ENCODE results near the gene WRNIP1. TPM values are rescaled to one million over a fixed set of nuclear protein-coding genes. Genes with fewer than 3 reads are reported as not detected.

WRNIP1 gene
- polyA plus RNA-seq, 2 donors = 50.0 to 71.2 TPM

DNA sequence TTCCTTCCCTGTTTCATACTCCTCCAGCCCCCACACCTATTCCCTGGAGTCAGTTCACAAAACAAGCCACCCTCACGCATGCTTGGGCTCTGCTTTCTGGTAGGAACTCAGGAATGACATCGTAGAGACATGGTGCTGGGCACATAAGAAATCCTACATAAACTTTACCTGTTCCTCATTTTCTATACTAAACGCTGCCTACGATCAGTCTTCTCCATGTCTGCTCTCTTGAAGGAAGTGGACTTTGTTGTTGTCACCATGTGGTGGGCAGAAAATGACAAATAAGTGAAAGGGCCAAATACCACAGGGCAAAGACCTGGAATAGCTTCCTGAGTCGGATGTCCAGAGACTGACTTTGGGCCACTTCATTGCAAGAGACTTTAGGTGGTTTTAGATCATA is 24.6 kb upstream of the WRNIP1 start:
- H3K36me3 ChIP-seq (ENCODE audit: control insufficient read depth in 2 of 2, insufficient read depth in 2 of 2, low read length in 1 of 2) = no peaks in the 10 kb centered on the region
- no peaks in the 10 kb centered on the region for H3K9me3 ChIP-seq (ENCODE audit: control insufficient read depth in 2 of 2, insufficient read depth in 1 of 2, low read depth in 1 of 2, low read length in 1 of 2)
- no peaks in the 10 kb centered on the region for H3K4me1 ChIP-seq (ENCODE audit: control insufficient read depth in 2 of 2, insufficient read depth in 2 of 2, low read length in 1 of 2)
- H3K27me3 ChIP-seq (ENCODE audit: control insufficient read depth in 1 of 2, insufficient read depth in 2 of 2, low read length in 2 of 2) = no peaks in the 10 kb centered on the region
- no peak overlapping the region for H3K4me3 ChIP-seq (ENCODE audit: low read depth in 1 of 2, low read length in 2 of 2)
- 89 to 93% methylated on average over 5 of the region's 5 CpGs for WGBS, 2 donors
- H3K27ac ChIP-seq (ENCODE audit: low read depth in 2 of 2, low read length in 1 of 2) = no peak overlapping the region

DNA sequence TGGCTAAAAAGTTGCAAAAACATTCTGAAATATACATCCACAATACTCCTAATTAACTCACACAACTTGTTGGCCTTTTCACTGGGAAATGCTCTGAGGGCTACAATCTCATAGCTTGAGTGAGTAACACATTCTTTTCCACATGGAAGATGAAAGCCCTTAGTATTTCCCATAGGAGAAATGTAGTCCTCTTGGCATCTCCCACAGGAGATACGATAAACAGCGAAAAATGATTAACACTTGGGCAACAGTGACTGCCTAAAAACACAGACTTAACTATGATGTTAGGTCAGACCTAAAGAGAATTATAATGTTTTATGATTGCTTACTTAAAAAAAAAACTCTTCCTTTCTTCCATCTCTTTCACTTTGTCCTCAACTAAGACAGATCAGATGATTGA is 23.4 kb upstream of the WRNIP1 start:
- 92 to 94% methylated on average over 2 of the region's 2 CpGs for WGBS, 2 donors
- H3K9me3 ChIP-seq (ENCODE audit: control insufficient read depth in 2 of 2, insufficient read depth in 1 of 2, low read depth in 1 of 2, low read length in 1 of 2) = no peaks in the 10 kb centered on the region
- no peaks in the 10 kb centered on the region for H3K36me3 ChIP-seq (ENCODE audit: control insufficient read depth in 2 of 2, insufficient read depth in 2 of 2, low read length in 1 of 2)
- H3K27ac ChIP-seq (ENCODE audit: low read depth in 2 of 2, low read length in 1 of 2) = no peak overlapping the region
- no peaks in the 10 kb centered on the region for H3K27me3 ChIP-seq (ENCODE audit: control insufficient read depth in 1 of 2, insufficient read depth in 2 of 2, low read length in 2 of 2)
- H3K4me1 ChIP-seq (ENCODE audit: control insufficient read depth in 2 of 2, insufficient read depth in 2 of 2, low read length in 1 of 2) = no peaks in the 10 kb centered on the region
- no peak overlapping the region for H3K4me3 ChIP-seq (ENCODE audit: low read depth in 1 of 2, low read length in 2 of 2)

DNA sequence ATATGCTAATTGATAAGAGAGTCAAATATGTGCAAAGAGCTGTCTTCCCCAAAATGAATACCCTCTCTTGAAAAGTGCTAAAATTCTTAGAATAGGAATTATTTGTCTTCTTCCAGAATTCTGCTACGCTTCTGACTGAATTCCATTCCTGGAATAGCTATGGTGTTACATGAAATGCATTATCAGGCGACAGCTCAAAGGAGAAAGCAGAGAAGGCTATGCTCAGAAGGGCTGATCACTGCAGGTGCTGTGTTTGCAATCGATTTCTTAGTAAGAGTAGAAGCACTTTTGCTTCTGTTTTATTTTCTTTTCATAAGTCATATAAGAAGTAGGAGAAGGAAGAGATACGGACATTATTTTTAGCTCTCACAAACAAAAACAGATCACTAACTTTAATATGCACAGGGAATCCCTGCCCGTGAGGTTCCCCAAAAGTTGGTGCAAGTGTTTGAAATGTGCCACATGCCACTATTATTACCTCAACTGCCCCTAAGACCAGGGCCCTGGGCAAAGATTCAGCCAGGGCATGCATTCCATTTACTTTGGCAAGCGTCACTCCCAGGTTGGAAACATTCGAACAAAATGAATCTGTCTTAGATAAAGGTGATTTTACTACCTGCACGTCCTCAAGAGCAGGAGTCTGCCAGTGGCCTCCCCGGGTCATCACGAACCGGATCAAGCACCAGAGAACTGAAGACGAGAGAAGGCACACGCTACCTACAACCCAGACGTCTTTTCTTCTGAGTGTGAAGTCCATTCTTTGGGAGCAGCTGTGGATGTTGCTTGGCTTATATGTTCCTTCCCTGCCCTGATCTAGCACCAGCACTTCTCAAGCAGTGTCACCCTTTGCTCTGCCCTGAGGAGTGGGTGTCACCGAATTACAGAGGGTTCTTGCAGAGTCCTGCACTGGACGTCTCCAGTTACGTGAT is 21.6 kb upstream of the WRNIP1 start:
- H3K27ac ChIP-seq (ENCODE audit: low read depth in 2 of 2, low read length in 1 of 2) = no peak overlapping the region
- H3K27me3 ChIP-seq (ENCODE audit: control insufficient read depth in 1 of 2, insufficient read depth in 2 of 2, low read length in 2 of 2) = no peaks in the 10 kb centered on the region
- 70 to 82% methylated on average over 17 of the region's 17 CpGs for WGBS, 2 donors
- H3K9me3 ChIP-seq (ENCODE audit: control insufficient read depth in 2 of 2, insufficient read depth in 1 of 2, low read depth in 1 of 2, low read length in 1 of 2) = no peaks in the 10 kb centered on the region
- no peaks in the 10 kb centered on the region for H3K4me1 ChIP-seq (ENCODE audit: control insufficient read depth in 2 of 2, insufficient read depth in 2 of 2, low read length in 1 of 2)
- H3K36me3 ChIP-seq (ENCODE audit: control insufficient read depth in 2 of 2, insufficient read depth in 2 of 2, low read length in 1 of 2) = no peaks in the 10 kb centered on the region
- no peak overlapping the region for H3K4me3 ChIP-seq (ENCODE audit: low read depth in 1 of 2, low read length in 2 of 2)

DNA sequence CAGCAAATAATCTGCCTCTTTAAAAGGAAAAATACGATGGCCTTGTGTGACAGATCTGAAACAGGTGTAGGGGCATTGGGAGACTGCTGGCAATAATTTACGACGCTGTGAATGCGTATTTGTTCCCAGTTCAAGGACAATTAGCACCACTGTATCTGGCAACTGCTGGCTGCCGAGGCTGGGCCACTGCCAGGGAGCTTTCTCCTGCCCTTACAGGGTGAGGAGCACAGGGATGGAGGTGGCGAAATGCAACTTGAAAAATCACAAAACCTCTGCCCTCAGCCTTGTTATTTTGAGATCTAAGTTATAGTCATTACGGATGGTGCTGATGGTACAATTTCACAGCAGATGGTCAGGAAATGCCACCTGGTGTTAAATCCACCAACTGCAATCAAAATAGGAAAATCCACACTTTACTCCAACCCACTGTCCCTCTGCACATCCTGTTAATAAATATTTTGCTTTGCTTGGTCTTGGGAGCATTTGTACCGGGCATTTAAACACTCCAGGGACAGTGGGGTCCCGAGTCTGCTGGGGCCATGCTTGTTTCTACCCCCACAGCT is 20.9 kb upstream of the WRNIP1 start:
- Histone ChIP-seq H3K36me3 (ENCODE audit: control insufficient read depth in 2 of 2, insufficient read depth in 2 of 2, low read length in 1 of 2) (no peaks in the 10 kb centered on the region), H3K9me3 (ENCODE audit: control insufficient read depth in 2 of 2, insufficient read depth in 1 of 2, low read depth in 1 of 2, low read length in 1 of 2) (no peaks in the 10 kb centered on the region), H3K27me3 (ENCODE audit: control insufficient read depth in 1 of 2, insufficient read depth in 2 of 2, low read length in 2 of 2) (no peaks in the 10 kb centered on the region), H3K27ac (ENCODE audit: low read depth in 2 of 2, low read length in 1 of 2) (no peak overlapping the region), H3K4me1 (ENCODE audit: control insufficient read depth in 2 of 2, insufficient read depth in 2 of 2, low read length in 1 of 2) (no peaks in the 10 kb centered on the region), H3K4me3 (ENCODE audit: low read depth in 1 of 2, low read length in 2 of 2) (no peak overlapping the region)
- 64 to 79% methylated on average over 9 of the region's 9 CpGs for WGBS, 2 donors

DNA sequence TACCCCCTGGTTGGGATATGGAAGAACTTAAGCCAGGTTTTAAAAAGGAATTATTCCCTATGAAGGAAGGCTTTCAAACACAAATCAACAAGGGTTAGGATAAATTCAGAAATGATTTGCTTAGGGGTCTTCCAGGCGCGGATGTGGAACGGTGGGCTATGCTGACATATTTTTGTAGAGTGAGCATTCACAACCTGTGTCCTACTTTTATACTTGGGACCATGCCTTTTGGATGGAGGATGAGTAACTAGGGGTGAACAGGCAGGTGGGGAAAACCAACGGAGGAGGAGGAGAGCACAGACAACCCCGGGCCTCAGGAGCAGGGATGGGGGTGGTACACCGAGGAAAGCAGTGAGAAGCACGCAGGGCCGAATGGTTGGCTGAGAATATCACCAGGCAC is 20.4 kb upstream of the WRNIP1 start:
- Histone ChIP-seq H3K4me1 (ENCODE audit: control insufficient read depth in 2 of 2, insufficient read depth in 2 of 2, low read length in 1 of 2) (no peaks in the 10 kb centered on the region), H3K4me3 (ENCODE audit: low read depth in 1 of 2, low read length in 2 of 2) (no peak overlapping the region), H3K36me3 (ENCODE audit: control insufficient read depth in 2 of 2, insufficient read depth in 2 of 2, low read length in 1 of 2) (no peaks in the 10 kb centered on the region), H3K27me3 (ENCODE audit: control insufficient read depth in 1 of 2, insufficient read depth in 2 of 2, low read length in 2 of 2) (no peaks in the 10 kb centered on the region), H3K27ac (ENCODE audit: low read depth in 2 of 2, low read length in 1 of 2) (no peak overlapping the region), H3K9me3 (ENCODE audit: control insufficient read depth in 2 of 2, insufficient read depth in 1 of 2, low read depth in 1 of 2, low read length in 1 of 2) (no peaks in the 10 kb centered on the region)
- 95% methylated on average over 8 of the region's 8 CpGs for WGBS, 2 donors

DNA sequence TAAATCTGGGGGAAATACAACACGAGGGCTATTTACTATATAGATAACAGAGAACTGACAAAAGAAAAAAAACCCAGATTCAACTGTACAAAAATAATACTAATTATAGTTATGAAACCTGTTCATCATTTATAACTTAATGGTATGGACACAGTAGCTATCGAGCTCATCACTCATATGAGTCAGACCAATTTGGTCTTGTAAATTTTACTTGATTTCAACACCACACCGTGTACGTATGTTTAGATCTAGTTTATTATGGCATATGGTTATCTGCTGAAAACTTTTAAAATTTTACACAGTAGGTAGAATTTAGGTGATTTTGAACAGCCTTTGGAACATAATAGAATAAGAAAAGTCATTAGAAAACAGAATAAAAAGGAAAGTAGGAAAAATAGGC is 19.9 kb upstream of the WRNIP1 start:
- no peaks in the 10 kb centered on the region for H3K36me3 ChIP-seq (ENCODE audit: control insufficient read depth in 2 of 2, insufficient read depth in 2 of 2, low read length in 1 of 2)
- H3K27me3 ChIP-seq (ENCODE audit: control insufficient read depth in 1 of 2, insufficient read depth in 2 of 2, low read length in 2 of 2) = no peaks in the 10 kb centered on the region
- no peak overlapping the region for H3K4me3 ChIP-seq (ENCODE audit: low read depth in 1 of 2, low read length in 2 of 2)
- 86 to 93% methylated on average over 4 of the region's 4 CpGs for WGBS, 2 donors
- H3K27ac ChIP-seq (ENCODE audit: low read depth in 2 of 2, low read length in 1 of 2) = no peak overlapping the region
- H3K4me1 ChIP-seq (ENCODE audit: control insufficient read depth in 2 of 2, insufficient read depth in 2 of 2, low read length in 1 of 2) = no peaks in the 10 kb centered on the region
- H3K9me3 ChIP-seq (ENCODE audit: control insufficient read depth in 2 of 2, insufficient read depth in 1 of 2, low read depth in 1 of 2, low read length in 1 of 2) = no peaks in the 10 kb centered on the region

DNA sequence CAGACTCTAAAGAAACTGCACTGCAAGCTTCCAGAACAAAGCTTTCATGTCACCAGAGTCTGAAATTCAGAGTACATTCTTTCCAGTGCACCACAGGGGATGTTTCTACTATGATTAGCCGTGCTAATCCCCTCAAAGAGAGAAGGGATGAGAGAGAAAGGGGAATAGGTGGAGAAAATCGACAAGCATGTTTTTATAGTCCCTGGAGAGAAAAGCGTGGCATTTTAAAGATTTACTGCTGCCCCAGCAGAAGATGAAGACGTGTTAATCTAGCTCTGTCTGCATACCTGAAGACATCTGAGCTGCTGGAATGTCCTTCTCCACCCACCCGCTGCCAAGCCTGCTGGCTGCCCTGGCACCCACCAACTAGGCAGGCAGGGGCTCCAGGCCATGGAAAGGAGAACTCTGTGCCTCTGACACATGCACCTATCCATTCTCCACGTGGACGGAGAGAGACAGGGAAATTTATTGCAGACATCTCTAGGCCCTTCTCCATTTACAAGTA is 18.6 kb upstream of the WRNIP1 start:
- no peaks in the 10 kb centered on the region for H3K9me3 ChIP-seq (ENCODE audit: control insufficient read depth in 2 of 2, insufficient read depth in 1 of 2, low read depth in 1 of 2, low read length in 1 of 2)
- no peaks in the 10 kb centered on the region for H3K4me1 ChIP-seq (ENCODE audit: control insufficient read depth in 2 of 2, insufficient read depth in 2 of 2, low read length in 1 of 2)
- 71 to 73% methylated on average over 7 of the region's 7 CpGs for WGBS, 2 donors
- H3K27me3 ChIP-seq (ENCODE audit: control insufficient read depth in 1 of 2, insufficient read depth in 2 of 2, low read length in 2 of 2) = no peaks in the 10 kb centered on the region
- H3K27ac ChIP-seq (ENCODE audit: low read depth in 2 of 2, low read length in 1 of 2) = no peak overlapping the region
- H3K4me3 ChIP-seq (ENCODE audit: low read depth in 1 of 2, low read length in 2 of 2) = no peak overlapping the region
- no peaks in the 10 kb centered on the region for H3K36me3 ChIP-seq (ENCODE audit: control insufficient read depth in 2 of 2, insufficient read depth in 2 of 2, low read length in 1 of 2)

DNA sequence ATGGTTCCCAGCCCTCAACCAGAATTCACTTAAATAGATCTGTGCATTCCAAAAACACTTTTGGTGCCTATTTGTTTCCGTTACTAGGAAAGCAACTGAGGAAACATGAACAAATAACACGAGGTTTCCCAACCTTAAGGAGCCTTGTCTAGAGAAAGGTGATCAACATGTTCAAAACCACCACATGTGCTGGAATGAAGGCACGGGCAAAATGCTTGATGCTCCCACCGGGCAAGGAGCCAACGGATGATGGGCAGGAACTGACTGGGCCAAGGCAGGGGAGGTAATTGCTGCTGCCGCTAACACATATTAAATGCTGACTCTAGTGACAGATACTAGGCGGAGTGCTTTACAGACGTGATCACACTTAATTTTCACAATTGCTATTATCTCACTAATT is 17.0 kb upstream of the WRNIP1 start:
- WGBS, 2 donors = 83 to 85% methylated on average over 8 of the region's 8 CpGs
- Histone ChIP-seq H3K27ac (ENCODE audit: low read depth in 2 of 2, low read length in 1 of 2) (no peak overlapping the region), H3K27me3 (ENCODE audit: control insufficient read depth in 1 of 2, insufficient read depth in 2 of 2, low read length in 2 of 2) (no peaks in the 10 kb centered on the region), H3K4me1 (ENCODE audit: control insufficient read depth in 2 of 2, insufficient read depth in 2 of 2, low read length in 1 of 2) (no peaks in the 10 kb centered on the region), H3K9me3 (ENCODE audit: control insufficient read depth in 2 of 2, insufficient read depth in 1 of 2, low read depth in 1 of 2, low read length in 1 of 2) (no peaks in the 10 kb centered on the region), H3K4me3 (ENCODE audit: low read depth in 1 of 2, low read length in 2 of 2) (no peak overlapping the region), H3K36me3 (ENCODE audit: control insufficient read depth in 2 of 2, insufficient read depth in 2 of 2, low read length in 1 of 2) (no peaks in the 10 kb centered on the region)

DNA sequence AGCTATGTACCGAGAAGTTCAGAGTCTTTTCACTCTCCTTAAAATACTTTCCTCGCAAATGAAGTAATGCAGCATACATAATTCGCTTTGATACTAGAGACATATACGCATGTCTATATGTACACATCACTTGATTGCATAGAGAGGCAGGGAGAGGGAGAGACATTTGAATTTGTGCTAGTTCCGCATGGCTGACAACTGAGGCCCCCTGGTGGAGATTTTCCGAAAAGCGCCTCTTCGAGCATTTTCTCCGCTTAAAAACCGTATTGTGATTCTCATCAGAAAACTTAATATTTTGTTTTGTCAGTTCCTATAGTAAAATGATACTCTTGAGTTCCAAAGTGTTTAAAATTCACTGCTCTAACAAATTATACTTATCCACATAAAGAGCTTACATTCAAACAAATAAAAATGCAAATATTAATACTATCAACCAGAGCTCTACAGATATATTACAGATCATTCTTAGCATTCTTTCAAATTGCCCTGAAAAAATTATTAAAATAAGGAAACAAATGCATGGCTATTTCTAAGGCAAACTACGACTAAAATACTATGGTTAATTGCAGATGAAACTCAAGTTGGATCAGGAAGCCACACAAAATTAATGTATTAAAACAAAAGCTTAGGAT is 15.1 kb upstream of the WRNIP1 start:
- Histone ChIP-seq H3K27me3 (ENCODE audit: control insufficient read depth in 1 of 2, insufficient read depth in 2 of 2, low read length in 2 of 2) (no peaks in the 10 kb centered on the region), H3K4me3 (ENCODE audit: low read depth in 1 of 2, low read length in 2 of 2) (no peak overlapping the region), H3K9me3 (ENCODE audit: control insufficient read depth in 2 of 2, insufficient read depth in 1 of 2, low read depth in 1 of 2, low read length in 1 of 2) (no peaks in the 10 kb centered on the region), H3K27ac (ENCODE audit: low read depth in 2 of 2, low read length in 1 of 2) (no peak overlapping the region), H3K36me3 (ENCODE audit: control insufficient read depth in 2 of 2, insufficient read depth in 2 of 2, low read length in 1 of 2) (no peaks in the 10 kb centered on the region), H3K4me1 (ENCODE audit: control insufficient read depth in 2 of 2, insufficient read depth in 2 of 2, low read length in 1 of 2) (no peaks in the 10 kb centered on the region)
- WGBS, 2 donors = 13 to 18% methylated on average over 11 of the region's 11 CpGs
